Left renal cortex interstitium (tissue), 4 donors: Measurements from ENCODE around the gene OTX2. TPM values are rescaled to one million over a fixed set of nuclear protein-coding genes. Genes with fewer than 3 reads are reported as not detected.

ENCODE experiments used
- DNase-seq, 4 donors: peaks; one replicate each; pipeline ENCODE4 v3.0.0-alpha.2; 2013; ENCODE audit warnings: low read depth in 4 of 4, low spot score in 2 of 4, missing footprints in 1 of 4
- polyA plus RNA-seq, 4 donors: library from polyadenylated mRNA; unstranded; fragments of 120-200 nt; gene quantifications; one replicate each; pipeline ENCODE4 v1.2.1, GENCODE V29; 2013; ENCODE audit not compliant: insufficient read length in 4 of 4

OTX2 gene
- polyA plus RNA-seq, 4 donors: not detected

DNA sequence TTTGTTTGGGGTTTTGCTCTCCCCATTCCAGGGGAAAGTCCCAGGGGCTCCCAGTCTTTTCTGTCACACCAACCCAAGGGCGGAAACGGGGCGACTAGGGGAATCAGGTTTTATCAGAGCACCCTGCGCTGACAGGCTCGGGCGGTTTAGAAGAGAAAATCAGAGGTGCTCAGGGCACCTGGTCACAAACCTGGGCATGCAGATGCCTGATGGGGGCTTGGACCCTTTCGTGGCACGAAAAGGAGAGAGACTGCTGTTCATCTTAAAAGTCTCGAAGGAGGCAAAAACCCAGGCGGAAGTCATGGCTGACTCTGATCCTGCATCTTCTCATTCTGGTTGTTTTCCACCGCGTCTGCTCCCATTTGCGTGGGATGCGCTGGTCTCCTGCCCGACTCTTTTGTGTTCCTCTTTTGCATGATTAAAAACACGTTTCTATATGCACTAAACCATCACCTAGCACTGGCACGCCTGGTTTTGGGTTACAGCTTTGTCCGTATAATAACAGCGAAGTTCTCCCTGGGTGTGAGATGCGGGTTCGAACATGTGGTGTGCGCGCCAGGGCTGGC is 13.2 kb downstream of the OTX2 start:
- DNase-seq: no peak

DNA sequence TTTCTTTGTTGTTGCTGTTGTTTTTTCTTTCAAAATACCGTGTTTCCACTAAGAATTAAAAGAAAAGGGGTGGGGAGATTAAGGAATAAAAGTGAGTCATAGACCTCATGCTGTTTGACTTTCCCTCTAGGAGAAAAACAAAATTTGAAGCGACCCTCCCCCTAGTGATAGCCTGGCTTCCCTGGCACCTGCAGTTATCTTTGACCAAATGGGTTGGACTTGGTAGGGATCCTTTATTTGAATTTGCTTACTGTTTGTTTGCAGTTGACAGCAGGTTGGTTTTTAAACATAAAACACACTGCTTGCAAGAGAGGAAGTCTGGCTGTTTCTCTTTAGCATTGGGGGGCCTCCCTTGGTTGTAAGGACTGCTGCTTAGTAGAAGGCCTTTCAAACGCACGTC is 14.0 kb downstream of the OTX2 start:
- no peak for DNase-seq

DNA sequence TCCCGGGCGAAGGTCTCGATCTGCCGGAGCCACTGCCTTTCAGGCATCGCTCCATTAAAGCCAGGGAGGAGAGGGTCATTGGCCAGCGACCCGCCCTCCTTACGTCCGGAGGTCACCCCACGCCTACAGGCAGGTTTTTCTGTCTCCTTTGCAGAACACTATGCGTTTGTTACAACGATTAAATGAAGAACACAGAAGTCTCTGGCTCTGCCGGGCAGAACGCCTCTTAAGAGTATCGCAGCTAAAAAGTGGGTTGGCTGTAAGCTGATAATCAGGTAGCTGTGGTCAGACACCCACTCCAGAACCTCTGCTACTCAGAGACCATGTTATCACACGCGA is 15.0 kb downstream of the OTX2 start:
- DNase-seq: no peak

DNA sequence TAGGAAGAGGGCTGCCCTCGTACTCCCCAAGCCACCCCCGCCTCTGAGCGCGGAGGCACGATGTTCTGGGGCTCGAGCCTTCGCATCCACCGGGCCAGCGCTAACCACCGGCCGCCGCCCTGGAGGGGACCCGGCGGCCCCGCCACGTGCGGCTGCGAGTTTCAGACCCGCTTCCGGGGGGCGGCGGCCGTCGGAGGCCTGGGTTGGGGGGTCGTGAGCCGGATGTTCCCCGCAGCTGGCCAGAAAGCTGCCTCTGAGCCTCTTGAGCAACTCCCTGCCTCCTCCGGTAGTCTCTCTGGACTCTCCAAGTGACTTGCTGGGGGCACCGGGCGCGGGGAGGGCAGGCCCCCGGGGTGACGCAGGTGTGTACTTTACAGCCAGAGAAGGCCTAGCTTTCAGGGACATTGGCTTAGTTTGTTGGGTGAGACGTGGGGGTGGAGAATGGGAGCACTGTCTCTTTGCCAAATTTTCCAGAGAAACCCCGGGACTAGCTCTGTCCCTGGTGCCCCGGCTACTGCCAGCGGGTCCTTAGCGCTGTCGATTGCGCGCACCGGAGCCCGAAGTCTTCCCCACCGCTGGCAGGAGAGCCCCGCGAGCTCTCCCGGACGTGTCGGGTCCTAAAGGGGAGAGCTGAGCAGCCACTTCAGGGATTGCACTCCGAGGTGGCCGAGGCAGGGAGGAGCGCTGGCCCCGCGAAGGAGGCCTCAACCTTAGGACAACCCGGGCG is 15.6 kb downstream of the OTX2 start:
- DNase-seq: no peak

DNA sequence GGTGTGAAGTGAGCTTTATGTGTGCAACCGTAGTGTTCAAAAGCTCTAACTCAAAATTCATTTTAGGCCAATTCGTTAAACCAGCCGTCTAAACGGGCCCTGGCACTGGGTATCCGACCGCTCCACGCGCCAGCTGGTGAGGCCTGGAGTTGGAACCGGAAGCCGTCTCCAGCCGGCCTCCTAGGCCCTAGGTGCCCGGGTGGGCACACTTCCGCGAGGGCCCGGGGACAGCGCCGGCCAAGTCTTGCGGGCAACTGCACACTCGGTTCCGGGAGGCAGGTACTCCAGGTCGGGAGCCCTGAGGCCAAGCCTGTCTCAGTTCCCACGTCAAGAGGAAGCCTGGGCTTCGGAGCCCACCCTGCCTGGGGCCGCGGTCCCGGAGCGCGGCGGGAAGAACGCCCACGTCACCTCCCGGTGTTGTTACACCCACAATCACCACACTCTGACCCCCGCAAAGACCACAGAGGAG is 16.2 kb downstream of the OTX2 start:
- DNase-seq: no peak

DNA sequence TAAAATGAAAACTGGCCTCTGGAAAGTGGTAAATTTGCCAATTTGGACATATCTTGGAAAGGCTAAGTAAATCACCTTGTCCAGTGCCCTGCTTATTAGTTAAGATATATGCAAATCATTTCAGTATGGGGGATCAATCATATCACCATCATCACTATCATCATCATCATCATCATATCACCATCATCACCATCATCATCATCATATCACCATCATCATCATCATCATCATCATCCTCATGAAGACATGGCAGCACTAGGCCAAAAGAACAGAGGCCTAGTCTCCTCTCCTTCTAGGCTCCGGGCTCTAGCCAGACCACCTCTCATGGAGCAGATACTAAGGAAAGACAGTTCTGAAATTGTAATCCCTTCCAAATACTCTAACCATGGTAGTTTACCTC is 20.3 kb downstream of the OTX2 start:
- DNase-seq: no peak

DNA sequence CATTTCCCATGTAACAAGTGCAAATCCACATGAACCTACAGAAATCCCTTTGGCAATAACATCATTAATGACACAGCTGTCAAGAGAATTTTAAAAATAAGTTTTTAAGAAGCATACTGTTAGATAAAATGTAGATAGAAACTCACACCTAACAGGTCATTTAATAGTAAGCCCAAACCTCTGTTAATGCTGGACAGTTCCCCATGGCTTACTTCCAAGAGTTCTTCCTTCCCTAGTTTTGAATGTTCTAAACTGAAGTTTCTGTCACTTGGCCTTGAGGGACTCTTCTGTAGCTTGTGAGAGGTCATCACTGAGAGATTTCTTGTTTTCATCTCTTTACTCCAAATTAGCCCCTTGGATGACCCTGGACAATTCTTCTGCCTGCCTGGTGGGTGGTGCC is 22.7 kb downstream of the OTX2 start:
- no peak for DNase-seq

DNA sequence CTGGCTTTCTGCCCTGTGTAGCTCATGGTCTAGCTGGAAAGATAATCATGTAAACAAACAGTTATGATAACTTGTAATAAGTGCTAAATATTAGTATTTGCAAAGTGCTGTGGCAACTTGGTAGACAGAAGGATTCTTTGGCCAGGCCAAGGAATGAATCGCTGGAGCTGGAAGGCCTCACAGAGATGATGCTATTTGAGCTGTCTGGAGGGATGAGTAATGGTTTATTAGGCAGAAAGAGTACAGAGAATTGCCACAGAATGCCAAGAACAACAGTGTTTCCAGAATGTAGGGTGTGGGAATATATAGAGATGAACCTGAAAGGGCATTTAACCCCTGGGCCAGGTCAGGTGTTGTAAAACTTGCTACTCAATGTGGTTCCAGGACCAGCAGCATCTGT is 27.6 kb downstream of the OTX2 start:
- no peak for DNase-seq

DNA sequence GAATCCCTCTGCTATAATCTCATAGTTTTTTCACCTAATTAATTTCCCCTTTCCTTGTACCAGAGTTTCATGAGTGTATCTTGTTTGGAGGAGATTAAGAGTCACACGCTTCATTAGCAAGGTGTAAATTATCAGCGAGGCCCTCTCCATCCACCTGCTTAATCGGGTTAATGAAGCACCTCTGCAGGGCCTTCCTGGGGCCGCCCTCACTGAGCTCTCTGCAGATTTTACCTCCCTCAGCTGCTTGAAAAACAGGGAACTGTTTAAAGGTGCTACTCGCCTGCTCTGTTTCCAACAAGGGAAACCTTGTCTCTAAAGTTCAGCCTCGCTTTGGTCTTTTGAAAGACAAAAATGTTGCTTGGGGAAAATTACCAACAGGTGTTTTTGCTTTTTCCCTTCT is 35.8 kb downstream of the OTX2 start:
- no peak for DNase-seq

DNA sequence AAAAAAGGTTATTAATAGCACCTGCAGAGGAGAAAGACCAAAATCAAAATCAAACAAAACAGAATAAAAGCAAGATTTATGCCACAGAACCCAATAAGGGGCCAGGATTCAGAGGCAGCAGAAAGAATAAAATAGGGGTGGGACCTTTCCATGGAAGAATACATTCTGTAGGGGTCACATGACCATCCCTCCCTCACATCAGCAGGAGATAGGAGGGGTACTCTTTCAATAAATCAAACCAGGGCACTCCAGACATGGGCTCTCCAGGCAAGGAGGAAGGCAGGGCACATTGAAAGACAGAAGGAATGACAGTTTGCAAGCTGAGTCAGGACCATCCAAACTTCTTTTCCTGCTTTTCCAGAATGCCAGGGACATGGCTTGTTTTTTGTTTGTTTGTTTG is 39.8 kb downstream of the OTX2 start:
- no peak for DNase-seq

DNA sequence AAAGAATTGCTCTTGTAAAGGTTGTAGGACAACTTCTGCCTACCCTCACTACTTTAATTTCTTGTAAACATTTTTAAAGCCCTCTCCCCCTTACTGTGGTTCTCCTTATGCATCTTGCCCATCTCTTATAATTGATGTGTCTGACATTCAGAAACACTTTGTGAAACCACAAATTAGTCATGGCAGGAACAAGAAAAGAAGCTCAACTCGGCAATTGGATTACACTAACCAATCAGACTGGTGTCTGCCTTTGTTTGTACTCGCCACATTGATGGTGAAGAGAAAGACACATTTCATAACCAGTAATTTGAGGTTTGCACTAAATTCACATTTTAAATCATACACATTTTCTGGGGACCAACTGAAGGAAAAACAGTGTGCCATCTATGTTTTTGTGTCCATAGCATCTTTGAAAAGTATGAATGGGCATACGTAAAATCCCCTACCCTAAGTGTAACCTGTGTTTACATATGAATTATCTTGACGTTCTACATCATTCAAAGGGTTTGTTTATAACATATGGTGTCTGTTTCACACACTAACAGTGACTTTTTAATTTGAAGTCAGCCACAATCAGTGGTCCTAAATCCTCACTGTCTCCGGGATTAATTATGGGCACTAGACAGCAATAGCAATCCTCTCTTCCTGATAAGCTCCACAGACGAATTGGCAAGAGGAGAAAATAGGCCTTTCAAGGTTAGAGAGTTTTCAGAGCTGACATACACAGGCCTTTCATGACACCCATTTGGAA is 49.9 kb downstream of the OTX2 start:
- DNase-seq: no peak

DNA sequence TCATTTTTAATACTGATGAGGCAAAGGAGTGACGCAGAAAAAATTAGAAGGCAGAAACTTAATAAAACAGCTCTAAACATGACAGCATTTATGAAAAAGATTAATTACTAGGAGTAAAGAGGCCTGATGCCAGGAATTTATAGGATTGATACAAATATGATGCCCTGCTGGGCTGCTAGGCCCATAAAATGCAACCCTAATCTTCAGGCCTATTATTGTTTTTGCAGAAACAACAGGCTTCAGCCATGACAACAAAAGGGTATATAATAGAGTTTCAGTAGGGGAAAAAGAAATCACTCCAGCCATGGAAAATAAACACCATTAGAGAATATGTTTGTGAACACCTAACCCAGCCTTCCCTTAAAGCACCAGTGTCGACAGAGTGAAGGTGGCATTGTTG is 50.6 kb downstream of the OTX2 start:
- DNase-seq: no peak

DNA sequence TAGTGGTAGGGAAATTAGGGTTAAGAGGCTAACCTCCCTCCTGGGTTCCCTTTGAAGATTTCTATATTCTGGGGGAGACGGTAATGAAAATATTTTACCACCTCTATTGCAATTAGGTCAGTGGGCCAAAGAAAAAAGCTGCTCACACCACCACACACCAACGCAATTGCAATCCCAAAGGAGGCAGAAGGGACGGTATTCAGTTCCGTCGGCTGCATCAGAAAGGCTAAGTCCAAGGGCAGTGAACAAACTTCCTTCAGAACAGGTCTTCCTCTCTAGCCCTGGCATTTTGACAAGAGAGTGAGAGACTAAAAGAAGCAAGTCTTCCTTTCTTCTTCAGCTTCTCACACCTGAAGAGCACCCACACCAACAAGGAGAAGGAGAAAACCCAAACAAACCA is 51.2 kb downstream of the OTX2 start:
- no peak for DNase-seq

DNA sequence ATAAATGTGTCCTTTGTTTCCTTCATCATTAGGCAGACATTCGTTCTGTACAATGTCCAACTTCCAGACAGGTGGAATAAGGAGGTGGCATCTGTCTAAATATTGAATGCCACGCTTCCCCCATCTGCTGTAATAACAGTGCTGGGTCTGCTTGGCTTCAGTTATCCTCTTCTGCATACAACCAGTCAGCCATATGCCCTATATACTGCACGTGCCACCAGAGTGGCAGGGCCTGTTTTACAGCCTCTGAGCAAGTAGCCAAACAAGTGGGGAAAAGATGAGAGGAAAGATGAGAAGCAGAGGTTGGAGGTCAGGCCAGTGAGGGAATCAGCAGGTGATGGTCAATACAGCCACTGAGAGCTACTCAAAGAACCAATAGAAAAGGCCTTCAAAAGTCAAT is 55.4 kb downstream of the OTX2 start:
- no peak for DNase-seq

DNA sequence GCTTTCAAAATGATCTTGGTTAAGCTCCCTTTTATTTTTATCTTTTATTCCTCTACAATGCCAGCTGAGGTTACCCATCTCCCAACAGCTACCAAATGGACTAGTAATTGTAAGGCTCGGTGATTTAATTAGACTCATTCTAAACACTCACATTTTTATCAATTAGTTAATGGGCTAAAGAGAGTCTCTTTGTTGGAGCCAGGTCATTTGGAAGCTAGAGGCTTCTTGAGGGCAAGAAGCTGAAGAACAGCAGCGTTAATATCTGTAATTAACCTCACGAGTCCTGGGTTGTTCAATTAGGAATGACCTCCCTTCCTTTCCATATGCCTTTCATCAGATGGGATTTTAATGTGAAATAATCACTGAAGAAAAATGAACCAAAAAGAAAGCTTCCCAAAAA is 56.9 kb downstream of the OTX2 start:
- DNase-seq: no peak

DNA sequence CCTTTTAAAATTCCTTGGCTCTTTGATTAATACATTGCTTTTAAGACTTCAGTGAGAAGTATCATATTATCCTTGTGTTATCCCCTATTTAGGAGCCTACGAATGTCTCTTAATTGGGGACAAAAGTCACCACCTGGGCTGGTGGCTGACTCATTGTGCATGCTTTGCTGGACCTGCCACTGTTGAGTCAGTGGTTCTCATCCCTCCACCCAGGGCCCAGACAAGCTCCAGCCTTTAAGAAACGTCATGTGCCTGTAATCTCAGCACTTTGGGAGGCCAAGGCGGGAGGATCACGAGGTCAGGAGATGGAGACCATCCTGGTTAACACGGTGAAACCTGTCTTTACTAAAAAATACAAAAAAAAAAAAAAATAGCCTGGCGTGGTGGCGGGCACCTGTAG is 57.9 kb downstream of the OTX2 start:
- DNase-seq: no peak

DNA sequence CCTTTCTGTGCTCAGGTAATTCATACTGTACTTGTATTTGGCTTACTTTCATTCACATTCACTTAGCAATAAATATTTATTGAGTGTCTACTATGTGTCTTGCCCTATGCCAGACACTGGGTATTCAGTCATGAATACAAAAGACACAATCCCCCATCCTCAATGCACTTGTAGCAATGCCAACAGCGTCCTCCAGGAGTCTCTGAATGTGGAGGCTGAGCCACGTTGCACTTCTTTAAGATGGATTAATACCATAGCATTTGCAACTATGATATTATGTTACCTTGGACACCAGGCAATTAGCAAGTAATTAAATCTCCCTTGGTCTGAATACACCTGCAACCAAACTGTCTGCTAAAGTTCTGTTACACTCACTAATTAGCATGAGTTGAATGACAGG is 58.8 kb downstream of the OTX2 start:
- no peak for DNase-seq

Other genes with a start within 250 kb of the OTX2 start
- gene TMEM260, start 230.7 kb downstream of the OTX2 start, polyA plus RNA-seq: 10 to 100 TPM; 27.3 to 39.8 (median 31.8) TPM